Mesothelial cell of epicardium (in vitro differentiated cells): Measurements from ENCODE around the gene CCIN. TPM values are rescaled to one million over a fixed set of nuclear protein-coding genes. Genes with fewer than 3 reads are reported as not detected.

ENCODE experiments used
- DNase-seq, 2 experiments: peaks; one replicate each; pipeline ENCODE4 v3.0.0; 2021; ENCODE audit warnings: low spot score in 2 of 2; ENCODE audit not compliant: unreplicated experiment in 2 of 2
- H3K27ac Mint-ChIP-seq: 2 replicates; pipeline ENCODE4 v1.8.0; 2021; ENCODE audit warnings: mixed read lengths
- H3K27me3 Mint-ChIP-seq: 2 replicates; pipeline ENCODE4 v1.8.0; 2021; ENCODE audit warnings: low read depth, mixed read lengths
- H3K36me3 Mint-ChIP-seq: 2 replicates; pipeline ENCODE4 v1.8.0; 2021; ENCODE audit warnings: mixed read lengths
- H3K4me1 Mint-ChIP-seq: 2 replicates; pipeline ENCODE4 v1.8.0; 2021; ENCODE audit warnings: mixed read lengths
- H3K4me3 Mint-ChIP-seq: 2 replicates; pipeline ENCODE4 v1.8.0; 2021; ENCODE audit warnings: mild to moderate bottlenecking, moderate library complexity, mixed read lengths
- H3K9me3 Mint-ChIP-seq: 2 replicates; pipeline ENCODE4 v1.8.0; 2021; ENCODE audit warnings: mixed read lengths
- total RNA-seq: library from RNA; stranded (reverse); gene quantifications from 3 replicates; pipeline ENCODE4 v1.2.1, GENCODE V29; 2021
- TF ChIP-seq, protein P1 (sequence below): fragments of 200-600 bp; sonication (generic); IDR thresholded peaks from one replicate; pipeline ENCODE4 v1.5.0; 2021; ENCODE audit warnings: antibody characterized with exemption; ENCODE audit not compliant: unreplicated experiment

CCIN gene
- total RNA-seq, 1 donor from 2014 or later = 0.40 TPM

DNA sequence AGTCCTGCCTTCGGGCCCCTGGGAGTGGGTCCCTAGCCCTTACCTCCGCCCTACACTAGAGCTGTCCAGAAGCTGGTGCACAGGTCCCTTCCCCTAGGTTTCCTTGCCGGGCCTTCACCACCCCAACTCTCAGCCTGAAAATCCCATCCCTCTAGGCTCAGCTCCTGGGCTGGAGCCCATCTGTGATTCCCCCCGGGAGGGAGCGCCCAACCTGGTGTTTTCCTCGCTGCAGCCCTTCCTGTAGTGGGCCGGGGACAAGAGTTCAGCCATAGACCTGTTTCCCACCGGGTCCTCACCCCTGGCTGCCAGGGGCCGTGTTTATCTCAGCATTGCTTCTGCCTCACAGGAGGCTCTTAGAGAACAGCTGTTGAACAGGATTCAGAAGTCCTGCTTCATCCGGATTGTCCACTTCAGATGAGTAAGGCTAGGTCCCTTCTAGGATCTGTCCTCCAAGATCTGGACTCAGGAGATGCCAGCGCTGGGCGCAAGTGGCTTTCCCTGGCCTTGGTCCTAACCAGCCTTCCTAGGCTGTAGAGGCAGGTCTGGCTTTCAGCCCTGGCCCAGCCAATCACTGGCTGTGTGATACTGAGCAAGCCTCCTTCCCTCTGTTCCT is 31.7 kb upstream of the CCIN start:
- Mint-ChIP-seq H3K9me3 (no peaks in the 10 kb centered on the region), H3K36me3 (no peaks in the 10 kb centered on the region), H3K27me3 (peaks cover 33% of the 10 kb centered on the region), H3K4me1 (peaks cover 31% of the 10 kb centered on the region), H3K27ac (peak overlapping the region; percentile 11), H3K4me3 (peak overlapping the region; percentile 84)
- TF ChIP-seq, protein P1, sequence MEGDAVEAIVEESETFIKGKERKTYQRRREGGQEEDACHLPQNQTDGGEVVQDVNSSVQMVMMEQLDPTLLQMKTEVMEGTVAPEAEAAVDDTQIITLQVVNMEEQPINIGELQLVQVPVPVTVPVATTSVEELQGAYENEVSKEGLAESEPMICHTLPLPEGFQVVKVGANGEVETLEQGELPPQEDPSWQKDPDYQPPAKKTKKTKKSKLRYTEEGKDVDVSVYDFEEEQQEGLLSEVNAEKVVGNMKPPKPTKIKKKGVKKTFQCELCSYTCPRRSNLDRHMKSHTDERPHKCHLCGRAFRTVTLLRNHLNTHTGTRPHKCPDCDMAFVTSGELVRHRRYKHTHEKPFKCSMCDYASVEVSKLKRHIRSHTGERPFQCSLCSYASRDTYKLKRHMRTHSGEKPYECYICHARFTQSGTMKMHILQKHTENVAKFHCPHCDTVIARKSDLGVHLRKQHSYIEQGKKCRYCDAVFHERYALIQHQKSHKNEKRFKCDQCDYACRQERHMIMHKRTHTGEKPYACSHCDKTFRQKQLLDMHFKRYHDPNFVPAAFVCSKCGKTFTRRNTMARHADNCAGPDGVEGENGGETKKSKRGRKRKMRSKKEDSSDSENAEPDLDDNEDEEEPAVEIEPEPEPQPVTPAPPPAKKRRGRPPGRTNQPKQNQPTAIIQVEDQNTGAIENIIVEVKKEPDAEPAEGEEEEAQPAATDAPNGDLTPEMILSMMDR = no peak
- DNase-seq = no peak

DNA sequence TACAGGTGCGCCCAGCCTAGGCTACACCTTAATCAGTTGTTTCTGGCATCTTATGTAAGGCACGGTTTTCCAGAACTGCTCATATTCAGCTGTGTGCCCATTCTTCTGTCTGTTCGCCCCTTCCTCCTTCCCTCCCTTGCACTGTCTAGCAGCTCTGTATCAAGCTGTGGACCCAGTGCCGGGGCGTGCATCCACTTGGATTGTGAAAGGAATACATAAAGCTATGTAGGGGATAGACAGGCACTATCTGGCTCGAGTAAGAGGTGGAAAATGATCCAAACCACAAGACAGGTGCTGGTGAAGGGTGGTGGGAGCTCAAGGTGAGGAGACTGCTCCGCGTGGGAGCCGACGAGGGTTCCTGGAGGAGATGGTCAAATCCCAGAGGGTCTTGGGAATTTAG is 30.7 kb upstream of the CCIN start:
- Mint-ChIP-seq H3K4me3 (peak overlapping the region; percentile 27), H3K4me1 (peaks cover 31% of the 10 kb centered on the region), H3K27me3 (peaks cover 33% of the 10 kb centered on the region), H3K36me3 (no peaks in the 10 kb centered on the region), H3K27ac (no peak overlapping the region), H3K9me3 (no peaks in the 10 kb centered on the region)
- TF ChIP-seq, protein P1 = no peak
- DNase-seq = no peak

DNA sequence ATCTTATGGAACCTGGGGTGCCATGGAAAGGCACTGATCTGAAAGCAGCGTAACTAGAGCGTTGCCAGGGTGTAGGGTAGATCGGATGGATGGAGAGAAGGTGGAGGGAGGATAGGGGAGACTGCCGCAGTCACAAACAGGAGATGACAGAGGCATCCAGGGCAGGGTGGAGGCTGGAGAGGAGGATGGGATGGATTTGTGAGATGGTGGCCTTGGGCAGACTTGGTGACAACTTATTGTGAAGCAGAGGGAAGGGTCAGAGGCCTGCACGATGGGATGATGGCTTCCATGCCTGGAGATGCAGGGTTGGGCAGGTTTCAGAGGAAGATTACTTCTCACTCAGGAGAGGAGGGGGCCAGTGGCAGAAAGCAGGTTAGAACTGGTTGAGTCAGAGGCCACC is 30.3 kb upstream of the CCIN start:
- H3K4me3 Mint-ChIP-seq = no peak overlapping the region
- H3K27me3 Mint-ChIP-seq = peaks cover 33% of the 10 kb centered on the region
- TF ChIP-seq, protein P1 = no peak
- H3K27ac Mint-ChIP-seq = no peak overlapping the region
- DNase-seq = no peak
- peaks cover 31% of the 10 kb centered on the region for H3K4me1 Mint-ChIP-seq
- H3K9me3 Mint-ChIP-seq = no peaks in the 10 kb centered on the region
- no peaks in the 10 kb centered on the region for H3K36me3 Mint-ChIP-seq

DNA sequence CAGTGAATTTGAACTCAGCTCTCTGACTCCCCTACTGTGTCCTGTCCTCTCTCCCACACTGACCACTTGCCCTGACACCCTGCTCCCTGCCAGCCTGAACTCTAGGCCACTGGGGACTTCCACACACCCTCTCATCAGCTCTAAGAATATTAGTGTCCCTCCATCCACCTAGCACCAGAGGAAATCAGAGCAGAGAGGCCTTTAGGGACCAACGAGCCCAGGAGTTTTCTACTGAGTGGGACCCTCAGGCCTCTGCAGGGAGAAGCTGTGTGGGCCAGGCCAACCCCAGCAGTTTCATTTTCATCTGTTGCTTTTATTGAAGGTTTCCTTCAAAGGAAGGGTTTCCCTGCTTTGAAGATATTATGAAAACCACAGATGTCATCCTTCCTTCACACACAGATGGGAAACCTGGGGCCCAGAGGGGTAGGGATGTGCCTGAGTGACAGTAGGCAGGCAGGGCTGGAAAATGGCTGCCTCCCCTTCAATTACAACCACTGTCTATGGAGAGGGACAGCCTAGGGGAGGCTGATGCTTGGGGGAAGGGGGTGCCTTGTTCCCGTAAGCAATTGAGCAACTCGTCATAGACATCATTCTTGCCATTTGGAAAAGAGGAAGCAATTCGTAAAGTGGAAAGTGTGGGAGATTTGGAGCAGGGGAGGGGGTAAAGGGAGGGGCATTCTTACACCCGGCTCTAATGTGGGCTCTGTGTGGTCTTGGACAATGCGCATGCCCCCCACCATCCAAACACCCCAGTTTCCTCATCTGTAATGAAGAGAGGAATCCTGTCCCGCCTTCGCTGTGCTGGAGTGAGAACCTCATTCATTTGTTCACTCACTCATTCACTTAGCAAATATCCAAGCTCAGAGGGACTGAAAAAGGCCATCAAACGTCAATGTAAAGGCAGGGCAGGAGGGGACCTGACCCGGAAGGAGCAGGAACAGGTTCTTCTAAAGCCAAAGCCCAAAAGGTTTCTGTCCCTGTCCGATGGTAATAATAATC is 28.8 kb upstream of the CCIN start:
- no peak for DNase-seq
- peaks cover 31% of the 10 kb centered on the region for H3K4me1 Mint-ChIP-seq

DNA sequence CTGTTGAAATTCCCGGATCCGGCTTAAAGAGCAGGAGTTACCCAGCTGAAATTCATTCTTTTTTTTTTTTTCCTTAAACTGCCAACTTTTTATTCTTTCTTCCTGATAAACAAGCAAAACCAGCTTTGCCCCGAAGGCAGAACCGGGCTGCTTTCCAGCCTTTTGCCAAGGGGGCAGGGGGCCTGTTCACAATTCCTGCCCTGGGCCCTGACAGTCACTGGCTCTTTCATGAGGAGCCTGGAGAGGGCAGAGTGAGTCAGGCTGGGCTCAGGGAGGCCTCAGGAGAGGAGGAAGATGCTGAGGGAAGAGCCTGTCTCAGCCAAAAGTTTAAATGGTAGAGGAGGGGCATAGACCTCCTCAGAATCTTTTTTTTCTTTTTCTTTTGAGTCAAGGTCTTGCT is 27.9 kb upstream of the CCIN start:
- TF ChIP-seq, protein P1 = no peak
- peaks cover 12% of the 10 kb centered on the region for H3K9me3 Mint-ChIP-seq
- no peak for DNase-seq
- H3K4me3 Mint-ChIP-seq = no peak overlapping the region
- peak overlapping the region; percentile 73 for H3K27ac Mint-ChIP-seq
- peaks cover 12% of the 10 kb centered on the region for H3K36me3 Mint-ChIP-seq
- peaks cover 19% of the 10 kb centered on the region for H3K27me3 Mint-ChIP-seq
- peaks cover 29% of the 10 kb centered on the region for H3K4me1 Mint-ChIP-seq

More for the DNA sequence above, 28.8 kb upstream of the CCIN start:
- H3K36me3 Mint-ChIP-seq = peaks cover 3% of the 10 kb centered on the region
- H3K27me3 Mint-ChIP-seq = peaks cover 26% of the 10 kb centered on the region
- TF ChIP-seq, protein P1 = no peak
- peak overlapping the region; percentile 2 for H3K27ac Mint-ChIP-seq
- peaks cover 3% of the 10 kb centered on the region for H3K9me3 Mint-ChIP-seq
- no peak overlapping the region for H3K4me3 Mint-ChIP-seq
